Ishikawa (cell line): Measurements from ENCODE around the gene INPP4B.

Experiments used
- CEBPB ChIP-seq: IDR thresholded peaks from 2 replicates; pipeline ENCODE4 v1.6.1; 2012
- CREB1 ChIP-seq: IDR thresholded peaks from 2 replicates; pipeline ENCODE4 v1.6.1; 2012; ENCODE audit warnings: low read depth
- EGR1 ChIP-seq: IDR thresholded peaks from 2 replicates; pipeline ENCODE4 v1.6.1; 2012
- EP300 ChIP-seq: IDR thresholded peaks from 2 replicates; pipeline ENCODE4 v1.6.1; 2012; ENCODE audit warnings: borderline replicate concordance
- FOXM1 ChIP-seq: IDR thresholded peaks from 2 replicates; pipeline ENCODE4 v1.6.1; 2012; ENCODE audit warnings: low read depth, borderline replicate concordance
- MAX ChIP-seq: IDR thresholded peaks from 2 replicates; pipeline ENCODE4 v1.6.1; 2012
- NFIC ChIP-seq: IDR thresholded peaks from 2 replicates; pipeline ENCODE4 v1.6.1; 2012
- RAD21 ChIP-seq: IDR thresholded peaks from 2 replicates; pipeline ENCODE4 v1.6.1; 2012; ENCODE audit warnings: low read depth
- REST ChIP-seq: IDR thresholded peaks from 2 replicates; pipeline ENCODE4 v1.6.1; 2012; ENCODE audit warnings: low read depth, mild to moderate bottlenecking
- TAF1 ChIP-seq: IDR thresholded peaks from 2 replicates; pipeline ENCODE4 v1.6.1; 2012; ENCODE audit warnings: low read depth, mild to moderate bottlenecking
- TCF12 ChIP-seq: IDR thresholded peaks from 2 replicates; pipeline ENCODE4 v1.6.1; 2012; ENCODE audit warnings: low read depth
- TEAD4 ChIP-seq: IDR thresholded peaks from 2 replicates; pipeline ENCODE4 v1.6.1; 2012
- USF1 ChIP-seq: IDR thresholded peaks from 2 replicates; pipeline ENCODE4 v1.6.1; 2012
- YY1 ChIP-seq: IDR thresholded peaks from 2 replicates; pipeline ENCODE4 v1.6.1; 2012; ENCODE audit warnings: low read depth
- ZBTB7A ChIP-seq: IDR thresholded peaks from 2 replicates; pipeline ENCODE4 v1.6.1; 2012; ENCODE audit warnings: low read depth

Gene INPP4B

GRCh38 chr4:142354794-142355420 is 491.2 kb downstream of the INPP4B start:
- TF ChIP-seq TCF12 (no peak), CEBPB (no peak), ZBTB7A (no peak), RAD21 (no peak), EGR1 (no peak), FOXM1 (no peak), EP300 (no peak), YY1 (no peak), MAX (no peak), USF1 (no peak), NFIC (no peak), REST (no peak), TAF1 (no peak)

GRCh38 chr4:142354041-142354440 is 492.1 kb downstream of the INPP4B start:
- TF ChIP-seq TAF1, result no peak

GRCh38 chr4:142353149-142353738 is 492.9 kb downstream of the INPP4B start:
- TF ChIP-seq RAD21 (peak; percentile 78), TEAD4 (0 out of 2 replicates have a peak, but pooled peaks have one; percentile 30), NFIC (no peak), FOXM1 (no peak)

- no peak for TF ChIP-seq MAX
- no peak for TF ChIP-seq TEAD4
- no peak for TF ChIP-seq ZBTB7A
- no peak for TF ChIP-seq EGR1
- TF ChIP-seq FOXM1, result no peak
- no peak for TF ChIP-seq USF1
- no peak for TF ChIP-seq TCF12
- no peak for TF ChIP-seq CREB1
- TF ChIP-seq YY1, result no peak
- no peak for TF ChIP-seq NFIC
- TF ChIP-seq TAF1, result no peak
- no peak for TF ChIP-seq RAD21
- no peak for TF ChIP-seq REST
- no peak for TF ChIP-seq EP300
- TF ChIP-seq CEBPB, result no peak
These were observed 493.4 kb downstream of the INPP4B start for GRCh38 chr4:142352712-142353111.

GRCh38 chr4:142351958-142352357 is 494.1 kb downstream of the INPP4B start:
- no peak for TF ChIP-seq EP300
- no peak for TF ChIP-seq TCF12
- TF ChIP-seq REST, result no peak
- no peak for TF ChIP-seq FOXM1
- no peak for TF ChIP-seq USF1
- no peak for TF ChIP-seq ZBTB7A
- no peak for TF ChIP-seq RAD21
- TF ChIP-seq EGR1, result no peak
- TF ChIP-seq CEBPB, result no peak
- no peak for TF ChIP-seq TEAD4
